A549 (cell line): ENCODE results near the gene LMAN1L. TPM values are rescaled to one million over a fixed set of nuclear protein-coding genes. Genes with fewer than 3 reads are reported as not detected.

Experiments used
- ATAC-seq, 2 experiments: fragments of 200-7000 bp in 1 of 2; fragments of >200 bp in 1 of 2; cut with Nextera tagmentation in 1 of 2; cut with Tn5 transposase in 1 of 2; 3 replicates each; pipeline versions ENCODE4 v1.8.0 to v1.9.1; 2018 to 2020; ENCODE audit warnings: mild to moderate bottlenecking in 1 of 2, moderate library complexity in 1 of 2
- CTCF ChIA-PET: fragments of 300-600 bp; sonication (Branson Sonifier 250); formaldehyde crosslinking; extraction: SDS; loops from one replicate; lab custom pipeline; 2021; ENCODE audit warnings: antibody characterized with exemption, inconsistent platforms; lab: Yijun Ruan, JAX
- POLR2A ChIA-PET: fragments of 350-600 bp; formaldehyde crosslinking; extraction: SDS; loops from one replicate; lab custom pipeline; 2021; ENCODE audit warnings: antibody characterized with exemption, inconsistent platforms; lab: Yijun Ruan, JAX
- DNase-seq, 2 experiments: peaks; one replicate each; pipeline versions ENCODE4 v3.0.0 to v3.0.0-alpha.2; 2011 to 2016; ENCODE audit warnings: low read depth in 1 of 2, low spot score in 1 of 2
- FAIRE-seq: peaks from 2 replicates; lab custom pipeline; 2011; peaks lifted over from hg19 to GRCh38; lab: Jason Lieb, UNC
- H3K27ac ChIP-seq, 2 experiments: fragments of >200 bp; sonication (Bioruptor Twin); formaldehyde crosslinking; 3 replicates each; pipeline ENCODE4 v1.5.1; 2016 to 2017
- H3K4me1 ChIP-seq: fragments of >200 bp; sonication (Bioruptor Twin); formaldehyde crosslinking; 3 replicates; pipeline ENCODE4 v1.6.1; 2016
- H3K4me2 ChIP-seq: fragments of >200 bp; sonication (Bioruptor Twin); formaldehyde crosslinking; 3 replicates; pipeline ENCODE4 v1.6.1; 2016
- H3K4me3 ChIP-seq: fragments of >200 bp; sonication (Bioruptor Twin); formaldehyde crosslinking; 3 replicates; pipeline ENCODE4 v1.5.1; 2016
- H3K9me3 ChIP-seq: fragments of >200 bp; sonication (Bioruptor Twin); formaldehyde crosslinking; 3 replicates; pipeline ENCODE4 v1.6.1; 2016
- ATOH8 ChIP-seq: fragments of 250-450 bp; sonication (Bioruptor Pico); IDR thresholded peaks from 2 replicates; pipeline ENCODE4 v1.5.0; 2020; ENCODE audit warnings: low read depth, mild to moderate bottlenecking, moderate library complexity
- BHLHE40 ChIP-seq: IDR thresholded peaks from 2 replicates; pipeline ENCODE4 v1.6.1; 2012; ENCODE audit warnings: low read depth, low read length, inconsistent platforms
- EHF ChIP-seq: fragments of 250-450 bp; sonication (Bioruptor Pico); IDR thresholded peaks from 2 replicates; pipeline ENCODE4 v1.5.0; 2020; ENCODE audit warnings: mild to moderate bottlenecking
- ELK1 ChIP-seq: fragments of 150-350 bp; IDR thresholded peaks from 2 replicates; pipeline ENCODE4 v1.6.1; 2014; ENCODE audit warnings: low read depth, mild to moderate bottlenecking, low read length
- FOSL2 ChIP-seq, 2 experiments: fragments of 450-650 bp in 1 of 2; fragments of >200 bp in 1 of 2; sonication (Bioruptor Twin) in 1 of 2; formaldehyde crosslinking; IDR thresholded peaks; 2 replicates each; pipeline versions ENCODE4 v1.5.0 to v1.6.1; 2016 to 2020; ENCODE audit warnings: mild to moderate bottlenecking in 1 of 2, moderate library complexity in 1 of 2
- FOXS1 ChIP-seq: fragments of 250-450 bp; sonication (Bioruptor Pico); IDR thresholded peaks from 2 replicates; pipeline ENCODE4 v1.5.0; 2020; ENCODE audit warnings: mild to moderate bottlenecking, moderate library complexity
- GATA3 ChIP-seq: IDR thresholded peaks from 2 replicates; pipeline ENCODE4 v1.6.1; 2012; ENCODE audit warnings: borderline replicate concordance
- HDAC2 ChIP-seq: fragments of 200-600 bp; sonication (generic); IDR thresholded peaks from 2 replicates; pipeline ENCODE4 v1.6.1; 2016
- HEYL ChIP-seq: fragments of 250-450 bp; sonication (Bioruptor Pico); IDR thresholded peaks from 2 replicates; pipeline ENCODE4 v1.8.0; 2021; ENCODE audit warnings: mild to moderate bottlenecking, moderate library complexity
- HOXB13 ChIP-seq: fragments of 250-450 bp; sonication (Bioruptor Pico); IDR thresholded peaks from 2 replicates; pipeline ENCODE4 v1.5.0; 2020; ENCODE audit warnings: low read depth, mild to moderate bottlenecking, moderate library complexity
- HOXB5 ChIP-seq: fragments of 250-450 bp; sonication (Bioruptor Pico); IDR thresholded peaks from 2 replicates; pipeline ENCODE4 v1.5.0; 2020; ENCODE audit warnings: mild to moderate bottlenecking, moderate library complexity
- MAX ChIP-seq: IDR thresholded peaks from 2 replicates; pipeline ENCODE4 v1.6.1; 2012
- MAZ ChIP-seq: fragments of 150-350 bp; IDR thresholded peaks from 2 replicates; pipeline ENCODE4 v1.6.1; 2014; ENCODE audit warnings: antibody characterized with exemption, low read depth, low read length, borderline replicate concordance
- NR3C1 ChIP-seq: fragments of >200 bp; sonication (Bioruptor Twin); formaldehyde crosslinking; IDR thresholded peaks from 3 replicates; pipeline ENCODE4 v1.6.1; 2017
- RCOR1 ChIP-seq: fragments of 150-350 bp; IDR thresholded peaks from 2 replicates; pipeline ENCODE4 v1.6.1; 2014; ENCODE audit warnings: antibody characterized with exemption, low read length, low read depth
- REST ChIP-seq: fragments of 200-600 bp; sonication (generic); IDR thresholded peaks from 2 replicates; pipeline ENCODE4 v1.6.1; 2016; ENCODE audit warnings: antibody characterized with exemption, mild to moderate bottlenecking, moderate library complexity
- RFX5 ChIP-seq: fragments of 450-650 bp; IDR thresholded peaks from 2 replicates; pipeline ENCODE4 v1.7.1; 2014; ENCODE audit warnings: antibody characterized with exemption, mild to moderate bottlenecking, moderate library complexity
- RNF2 ChIP-seq: fragments of 200-600 bp; sonication (generic); IDR thresholded peaks from 2 replicates; pipeline ENCODE4 v1.6.1; 2016; ENCODE audit warnings: low read depth, mild to moderate bottlenecking, antibody characterized with exemption, moderate library complexity, borderline replicate concordance
- ZNF302 ChIP-seq: fragments of 250-450 bp; sonication (Bioruptor Pico); IDR thresholded peaks from 2 replicates; pipeline ENCODE4 v1.9.0; 2021; ENCODE audit warnings: inconsistent platforms, mild to moderate bottlenecking, moderate library complexity
- WGBS: methylation state at CpG from one replicate; pipeline ENCODE4 v1.1.6; 2017; ENCODE audit errors: missing lambda C conversion rate; 5-methylcytosine and 5-hydroxymethylcytosine counted together
- polyA plus RNA-seq, 4 experiments: library from polyadenylated mRNA; depleted of rRNA in 3 of 4; stranded (reverse); fragments of >200 nt; fragmentation: RNase III in 1 of 4; extraction: RNeasy Plus Mini Kit Qiagen cat#74134 plus additional on column Dnase treatment in 1 of 4; gene quantifications; 2 replicates in 3 of 4; 3 replicates in 1 of 4; pipeline ENCODE4 v1.2.3, GENCODE V29; 2011 to 2017

Gene LMAN1L
- polyA plus RNA-seq, 2 of the 4 experiments (the other 2 are of a cell fraction) = not detected

GRCh38 chr15:74851960-74852359 is 39.3 kb downstream of the LMAN1L start:
- Histone ChIP-seq H3K27ac (no peak overlapping the region), H3K4me2 (no peak overlapping the region), H3K4me3 (no peak overlapping the region), H3K4me1 (peaks cover 2% of the 10 kb centered on the region; the same call in 1 of the 3 replicates), H3K9me3 (no peaks in the 10 kb centered on the region)
- WGBS = 96% methylated on average over 7 of the region's 7 CpGs
- ATAC-seq = no peak
- DNase-seq = no peak
- TF ChIP-seq ELK1 = no peak
- no peak for TF ChIP-seq FOXS1 (CRISPR knock-in tag)
- TF ChIP-seq BHLHE40 = no peak
- no peak for TF ChIP-seq REST
- no peak for TF ChIP-seq RNF2
- TF ChIP-seq ZNF302 = no peak
- CTCF ChIA-PET = interaction anchor here (0.8 to 66.7 kb wide), 5 partner anchors 8 to 61 kb away, joined by 3 to 1908 read pairs (median 3); partner anchors contain the start of genes CSK and LMAN1L
- no peak for FAIRE-seq
- POLR2A ChIA-PET = no interaction called here

GRCh38 chr15:74854453-74855022 is 41.9 kb downstream of the LMAN1L start:
- 93% methylated on average over 13 of the region's 13 CpGs for WGBS
- peaks cover 5% of the 10 kb centered on the region; the same call in 1 of the 3 replicates for H3K4me1 ChIP-seq
- ATAC-seq (no peak), DNase-seq (no peak), FAIRE-seq (no peak)
- H3K4me3 ChIP-seq = no peak overlapping the region
- no peak for TF ChIP-seq HDAC2
- TF ChIP-seq NR3C1 = no peak
- no peak for TF ChIP-seq MAZ
- TF ChIP-seq HOXB13 (CRISPR knock-in tag) = no peak
- no peak for TF ChIP-seq FOSL2 (IDR thresholded peaks at IDR 0.05)
- no peak for TF ChIP-seq FOSL2 (CRISPR knock-in tag; IDR thresholded peaks at IDR 0.05)
- no peak for TF ChIP-seq RCOR1
- TF ChIP-seq EHF (CRISPR knock-in tag) = no peak
- no peak for TF ChIP-seq GATA3
- TF ChIP-seq MAX = no peak
- no peak for TF ChIP-seq HOXB5 (CRISPR knock-in tag)
- no peak for TF ChIP-seq RFX5
- TF ChIP-seq ATOH8 (CRISPR knock-in tag) = no peak
- no peak for TF ChIP-seq HEYL
- POLR2A ChIA-PET = interaction anchor here (0.6 kb wide), 1 partner anchor 11 kb away, joined by 4 read pairs; no protein-coding TSS in a partner anchor
- no peaks in the 10 kb centered on the region for H3K9me3 ChIP-seq
- H3K27ac ChIP-seq = no peak overlapping the region
- no peak overlapping the region for H3K4me2 ChIP-seq
- CTCF ChIA-PET = interaction anchor here (1.3 to 2.7 kb wide), 3 partner anchors 28 to 96 kb away, joined by 4 to 10 read pairs (median 4); no protein-coding TSS in a partner anchor
